HCT116 (cell line): Measurements from ENCODE around the gene SORBS1. TPM values are rescaled to one million over a fixed set of nuclear protein-coding genes. Genes with fewer than 3 reads are reported as not detected.

Experiments
- ATAC-seq: fragments of 200-7000 bp; cut with Tn5 transposase; 2 replicates; pipeline ENCODE4 v1.9.1; 2020; ENCODE audit warnings: mild to moderate bottlenecking, moderate library complexity
- BruUV-seq: library from RNA; stranded (reverse); fragments of 400-500 nt; replicated peaks from 2 replicates; lab custom pipeline; 2021; lab: Mats Ljungman, UMichigan
- CTCF ChIA-PET: fragments of 300-600 bp; sonication (Branson Sonifier 250); formaldehyde crosslinking; loops from one replicate; lab custom pipeline; 2021; ENCODE audit warnings: antibody characterized with exemption; lab: Charles Lee
- POLR2A ChIA-PET: fragments of 300-600, 350-600 bp; sonication (Branson Sonifier 250); formaldehyde crosslinking; loops from one replicate; lab custom pipeline; 2021; ENCODE audit warnings: antibody characterized with exemption; lab: Charles Lee
- RAD21 ChIA-PET, 2 experiments: fragments of 300-600 bp; sonication (Branson Sonifier 250); formaldehyde crosslinking; loops; one replicate each; lab custom pipeline; 2023; ENCODE audit warnings: low total read pairs in 2 of 2; ENCODE audit not compliant: uncharacterized antibody in 2 of 2, unreplicated experiment in 2 of 2, low non-redundant PET in 1 of 2; lab: Charles Lee
- DNase-seq: peaks from one replicate; pipeline ENCODE4 v3.0.0-alpha.2; 2010; ENCODE audit warnings: low read depth, low spot score
- H2AFZ ChIP-seq: fragments of 200-600 bp; shearing (Covaris generic), sonication (generic); 2 replicates; pipeline ENCODE4 v1.6.1; 2017; ENCODE audit warnings: low read depth, mixed run types, mixed read lengths, antibody characterized with exemption, low read length; ENCODE audit not compliant: poor library complexity, severe bottlenecking
- H3K27ac ChIP-seq: 2 replicates; pipeline ENCODE4 v1.5.1; 2012; ENCODE audit warnings: low read depth, low read length
- H3K27me3 ChIP-seq: fragments of 200-600 bp; sonication (generic); 2 replicates; pipeline ENCODE4 v1.6.1; 2016; ENCODE audit warnings: mixed run types, low read length, mixed read lengths; ENCODE audit not compliant: insufficient read depth
- H3K36me3 ChIP-seq, 2 experiments: fragments of 200-500 bp in 1 of 2; fragments of 200-600 bp in 1 of 2; sonication (Bioruptor generic) in 1 of 2; sonication (generic) in 1 of 2; 2 replicates each; pipeline versions ENCODE4 v1.5.1 to v1.6.1; 2014 to 2016; ENCODE audit warnings: low read length in 2 of 2, inconsistent platforms in 1 of 2, mixed read lengths in 1 of 2, mixed run types in 1 of 2; ENCODE audit not compliant: insufficient read depth in 2 of 2, control insufficient read depth in 1 of 2
- H3K4me1 ChIP-seq, 2 experiments: fragments of 200-600 bp in 1 of 2; sonication (generic) in 1 of 2; 2 replicates each; pipeline versions ENCODE4 v1.5.1 to v1.6.1; 2012 to 2017; ENCODE audit warnings: low read length in 2 of 2, inconsistent platforms in 1 of 2, mild to moderate bottlenecking in 1 of 2, mixed read lengths in 1 of 2, mixed run types in 1 of 2, moderate library complexity in 1 of 2; ENCODE audit not compliant: insufficient read depth in 2 of 2, control insufficient read depth in 1 of 2
- H3K4me2 ChIP-seq: fragments of 200-600 bp; sonication (generic); 2 replicates; pipeline ENCODE4 v1.6.1; 2017; ENCODE audit warnings: mixed run types, low read length, mixed read lengths
- H3K4me3 ChIP-seq, 2 experiments: fragments of 200-600 bp in 1 of 2; sonication (generic) in 1 of 2; replicated peaks in 1 of 2; 2 replicates each; pipeline ENCODE4 v1.5.1; 2011 to 2016; ENCODE audit warnings: low read length in 2 of 2, control low read depth in 1 of 2, low read depth in 1 of 2, mild to moderate bottlenecking in 1 of 2, mixed read lengths in 1 of 2, mixed run types in 1 of 2
- H3K79me2 ChIP-seq: fragments of 200-600 bp; sonication (generic); 2 replicates; pipeline ENCODE4 v1.6.1; 2017; ENCODE audit warnings: mild to moderate bottlenecking, mixed run types, low read length, moderate library complexity, mixed read lengths; ENCODE audit not compliant: insufficient read depth
- H3K9ac ChIP-seq: fragments of 200-600 bp; sonication (generic); 2 replicates; pipeline ENCODE4 v1.6.1; 2016; ENCODE audit warnings: low read length, mixed read lengths
- H3K9me2 ChIP-seq: fragments of 200-600 bp; sonication (generic), shearing (Covaris generic); 2 replicates; pipeline ENCODE4 v1.6.1; 2017; ENCODE audit warnings: mixed run types, mild to moderate bottlenecking, moderate library complexity; ENCODE audit not compliant: insufficient read depth
- H3K9me3 ChIP-seq, 2 experiments: fragments of 200-500 bp in 1 of 2; fragments of 200-600 bp in 1 of 2; sonication (Bioruptor generic) in 1 of 2; sonication (generic) in 1 of 2; 2 replicates each; pipeline ENCODE4 v1.6.1; 2014 to 2017; ENCODE audit warnings: low read length in 2 of 2, mixed read lengths in 2 of 2, inconsistent platforms in 1 of 2, low read depth in 1 of 2, mild to moderate bottlenecking in 1 of 2, mixed run types in 1 of 2, moderate library complexity in 1 of 2; ENCODE audit not compliant: control insufficient read depth in 1 of 2, insufficient read depth in 1 of 2
- H4K20me1 ChIP-seq: fragments of 200-600 bp; sonication (generic), shearing (Covaris generic); 2 replicates; pipeline ENCODE4 v1.6.1; 2017; ENCODE audit warnings: mixed run types, mild to moderate bottlenecking, moderate library complexity; ENCODE audit not compliant: insufficient read depth
- CBX3 ChIP-seq: IDR thresholded peaks from 2 replicates; pipeline ENCODE4 v1.6.1; 2012; ENCODE audit warnings: low read depth
- EGR1 ChIP-seq: IDR thresholded peaks from 2 replicates; pipeline ENCODE4 v1.6.1; 2012; ENCODE audit warnings: low read depth
- FOSL1 ChIP-seq: IDR thresholded peaks from 2 replicates; pipeline ENCODE4 v1.6.1; 2012; ENCODE audit warnings: low read depth
- SIN3A ChIP-seq: IDR thresholded peaks from 2 replicates; pipeline ENCODE4 v1.6.1; 2012; ENCODE audit warnings: low read depth
- SP1 ChIP-seq: IDR thresholded peaks from 2 replicates; pipeline ENCODE4 v1.6.1; 2012; ENCODE audit warnings: low read depth
- ZFX ChIP-seq: fragments of 450-650 bp; IDR thresholded peaks from 2 replicates; pipeline ENCODE4 v1.6.1; 2017
- ZNF274 ChIP-seq: fragments of 200-500 bp; sonication (Bioruptor generic); IDR thresholded peaks from 2 replicates; pipeline ENCODE4 v1.6.1; 2014; ENCODE audit warnings: mild to moderate bottlenecking, low read depth, low read length, inconsistent platforms
- intact Hi-C: fragments of 100-400 bp; cut with micrococcal nuclease; formaldehyde crosslinking; loops from 2 replicates; pipeline ENCODE4 v1.10.0; 2022
- total RNA-seq: library from RNA; stranded (reverse); gene quantifications from one replicate; pipeline ENCODE4 v1.2.1, GENCODE V29; 2021; ENCODE audit not compliant: unreplicated experiment
- TF ChIP-seq, protein P1 (sequence below): IDR thresholded peaks from 2 replicates; pipeline ENCODE4 v1.6.1; 2012
- TF ChIP-seq, protein P2 (sequence below): IDR thresholded peaks from 2 replicates; pipeline ENCODE4 v1.6.1; 2012; ENCODE audit warnings: low read depth

The SORBS1 gene
- total RNA-seq, 1 experiment from 2014 or later, result 3.4 TPM

DNA sequence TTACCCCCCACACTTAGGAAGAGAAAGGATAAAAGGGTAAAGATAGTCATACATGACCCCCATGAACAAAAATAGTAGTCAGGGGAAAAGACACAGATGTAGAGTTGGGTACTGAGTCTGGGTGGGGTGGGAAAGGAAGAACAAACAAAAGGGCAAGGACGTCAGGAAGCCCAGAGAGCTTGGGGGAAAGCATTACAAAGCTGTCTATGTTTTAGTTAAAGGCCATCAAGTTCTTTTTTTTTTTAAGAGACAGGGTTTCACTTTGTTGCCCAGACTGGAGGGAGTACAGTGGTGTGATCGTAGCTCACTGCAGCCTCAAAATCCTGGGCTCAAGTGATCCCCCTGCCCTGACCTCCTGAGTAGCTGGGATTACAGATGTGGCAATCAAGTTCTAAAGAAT, 172.0 kb downstream of the SORBS1 start:
- TF ChIP-seq EGR1, result no peak
- no peak for TF ChIP-seq CBX3
- TF ChIP-seq SIN3A, result no peak
- TF ChIP-seq, protein P1, sequence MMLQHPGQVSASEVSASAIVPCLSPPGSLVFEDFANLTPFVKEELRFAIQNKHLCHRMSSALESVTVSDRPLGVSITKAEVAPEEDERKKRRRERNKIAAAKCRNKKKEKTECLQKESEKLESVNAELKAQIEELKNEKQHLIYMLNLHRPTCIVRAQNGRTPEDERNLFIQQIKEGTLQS, result no peak
- TF ChIP-seq FOSL1, result no peak
- TF ChIP-seq ZNF274, result no peak
- TF ChIP-seq, protein P2, sequence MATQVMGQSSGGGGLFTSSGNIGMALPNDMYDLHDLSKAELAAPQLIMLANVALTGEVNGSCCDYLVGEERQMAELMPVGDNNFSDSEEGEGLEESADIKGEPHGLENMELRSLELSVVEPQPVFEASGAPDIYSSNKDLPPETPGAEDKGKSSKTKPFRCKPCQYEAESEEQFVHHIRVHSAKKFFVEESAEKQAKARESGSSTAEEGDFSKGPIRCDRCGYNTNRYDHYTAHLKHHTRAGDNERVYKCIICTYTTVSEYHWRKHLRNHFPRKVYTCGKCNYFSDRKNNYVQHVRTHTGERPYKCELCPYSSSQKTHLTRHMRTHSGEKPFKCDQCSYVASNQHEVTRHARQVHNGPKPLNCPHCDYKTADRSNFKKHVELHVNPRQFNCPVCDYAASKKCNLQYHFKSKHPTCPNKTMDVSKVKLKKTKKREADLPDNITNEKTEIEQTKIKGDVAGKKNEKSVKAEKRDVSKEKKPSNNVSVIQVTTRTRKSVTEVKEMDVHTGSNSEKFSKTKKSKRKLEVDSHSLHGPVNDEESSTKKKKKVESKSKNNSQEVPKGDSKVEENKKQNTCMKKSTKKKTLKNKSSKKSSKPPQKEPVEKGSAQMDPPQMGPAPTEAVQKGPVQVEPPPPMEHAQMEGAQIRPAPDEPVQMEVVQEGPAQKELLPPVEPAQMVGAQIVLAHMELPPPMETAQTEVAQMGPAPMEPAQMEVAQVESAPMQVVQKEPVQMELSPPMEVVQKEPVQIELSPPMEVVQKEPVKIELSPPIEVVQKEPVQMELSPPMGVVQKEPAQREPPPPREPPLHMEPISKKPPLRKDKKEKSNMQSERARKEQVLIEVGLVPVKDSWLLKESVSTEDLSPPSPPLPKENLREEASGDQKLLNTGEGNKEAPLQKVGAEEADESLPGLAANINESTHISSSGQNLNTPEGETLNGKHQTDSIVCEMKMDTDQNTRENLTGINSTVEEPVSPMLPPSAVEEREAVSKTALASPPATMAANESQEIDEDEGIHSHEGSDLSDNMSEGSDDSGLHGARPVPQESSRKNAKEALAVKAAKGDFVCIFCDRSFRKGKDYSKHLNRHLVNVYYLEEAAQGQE, result no peak
- no peak for TF ChIP-seq SP1
- TF ChIP-seq ZFX, result no peak
- ATAC-seq (no peak), DNase-seq (no peak)
- Histone ChIP-seq H3K9ac (no peak overlapping the region), H4K20me1 (no peaks in the 10 kb centered on the region), H3K27me3 (no peaks in the 10 kb centered on the region), H3K79me2 (no peaks in the 10 kb centered on the region), H3K36me3 (no peaks in the 10 kb centered on the region), H3K27ac (no peak overlapping the region), H3K9me2 (no peaks in the 10 kb centered on the region), H3K4me3 (no peak overlapping the region), H3K9me3 (no peaks in the 10 kb centered on the region), H2AFZ (no peak overlapping the region), H3K4me1 (peaks cover 4 to 9% of the 10 kb centered on the region in 2 experiments; a peak in 2 of 4 replicates), H3K4me2 (no peak overlapping the region)
- POLR2A ChIA-PET, result interaction anchor here (1.0 kb wide), 1 partner anchor 10 kb away, joined by 4 read pairs; no protein-coding TSS in a partner anchor
- RAD21 ChIA-PET, result no interaction called here
- CTCF ChIA-PET, result interaction anchor here (1.7 kb wide), 1 partner anchor 305 kb away, joined by 4 read pairs; the partner anchor contains the start of gene TCTN3
- BruUV-seq, result no TSS peak
- intact Hi-C loops, result no loop called here
